OCI-LY1 (cell line): ENCODE measurements around the gene CLECL1.

Experiments used
- CTCF ChIP-seq: fragments of 200-600 bp; sonication (generic), shearing (Covaris generic); IDR thresholded peaks from 2 replicates; pipeline ENCODE4 v1.5.1; 2017; ENCODE audit warnings: mild to moderate bottlenecking, antibody characterized with exemption, low read length, moderate library complexity, mixed read lengths
- EZH2 ChIP-seq: fragments of 200-600 bp; sonication (generic), shearing (Covaris generic); IDR thresholded peaks from 2 replicates; pipeline ENCODE4 v1.8.0; 2017; ENCODE audit warnings: borderline replicate concordance, mixed run types, mild to moderate bottlenecking, antibody characterized with exemption, low read length, moderate library complexity, mixed read lengths

- TF ChIP-seq EZH2 (no peak), CTCF (no peak)
Measured at GRCh38 chr12:9674226-9674590, 58.7 kb downstream of the CLECL1 start.
